ENCODE results near the gene IMMP2L. TPM values are rescaled to one million over a fixed set of nuclear protein-coding genes. Genes with fewer than 3 reads are reported as not detected.

The IMMP2L gene
- total RNA-seq, 1 donor from 2014 or later: 21.5 TPM

- no peaks in the 10 kb centered on the region for H3K79me2 ChIP-seq (ENCODE audit: low read depth)
- no peaks in the 10 kb centered on the region for H3F3A ChIP-seq (ENCODE audit: low read depth)
- DNase-seq (ENCODE audit: low spot score): no peak
- no peak overlapping the region for H3K4me3 ChIP-seq
- no peak overlapping the region for H2AFZ ChIP-seq (replicated peaks)
- no peak overlapping the region for H3K4me2 ChIP-seq
- no peak overlapping the region for H3K27ac ChIP-seq
- H3K27ac Mint-ChIP-seq: no peak overlapping the region
- no peaks in the 10 kb centered on the region for H3K9me3 ChIP-seq (ENCODE audit: low read depth)
- no peak overlapping the region for H3K4me3 Mint-ChIP-seq
- H3K4me1 ChIP-seq: no peaks in the 10 kb centered on the region
- peaks cover 19% of the 10 kb centered on the region for H3K9me3 Mint-ChIP-seq
- H3K4me1 Mint-ChIP-seq: no peaks in the 10 kb centered on the region
- TF ChIP-seq EZH2phosphoT487 (IDR thresholded peaks at IDR 0.05): no peak
- TF ChIP-seq EZH2 (IDR thresholded peaks at IDR 0.05): no peak
- TF ChIP-seq, protein P1, sequence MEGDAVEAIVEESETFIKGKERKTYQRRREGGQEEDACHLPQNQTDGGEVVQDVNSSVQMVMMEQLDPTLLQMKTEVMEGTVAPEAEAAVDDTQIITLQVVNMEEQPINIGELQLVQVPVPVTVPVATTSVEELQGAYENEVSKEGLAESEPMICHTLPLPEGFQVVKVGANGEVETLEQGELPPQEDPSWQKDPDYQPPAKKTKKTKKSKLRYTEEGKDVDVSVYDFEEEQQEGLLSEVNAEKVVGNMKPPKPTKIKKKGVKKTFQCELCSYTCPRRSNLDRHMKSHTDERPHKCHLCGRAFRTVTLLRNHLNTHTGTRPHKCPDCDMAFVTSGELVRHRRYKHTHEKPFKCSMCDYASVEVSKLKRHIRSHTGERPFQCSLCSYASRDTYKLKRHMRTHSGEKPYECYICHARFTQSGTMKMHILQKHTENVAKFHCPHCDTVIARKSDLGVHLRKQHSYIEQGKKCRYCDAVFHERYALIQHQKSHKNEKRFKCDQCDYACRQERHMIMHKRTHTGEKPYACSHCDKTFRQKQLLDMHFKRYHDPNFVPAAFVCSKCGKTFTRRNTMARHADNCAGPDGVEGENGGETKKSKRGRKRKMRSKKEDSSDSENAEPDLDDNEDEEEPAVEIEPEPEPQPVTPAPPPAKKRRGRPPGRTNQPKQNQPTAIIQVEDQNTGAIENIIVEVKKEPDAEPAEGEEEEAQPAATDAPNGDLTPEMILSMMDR (IDR thresholded peaks at IDR 0.05): no peak
- no peaks in the 10 kb centered on the region for H3K27me3 Mint-ChIP-seq (ENCODE audit: insufficient read depth, low read depth)
- no peaks in the 10 kb centered on the region for H4K20me1 ChIP-seq (ENCODE audit: low read depth)
- no peaks in the 10 kb centered on the region for H3K36me3 Mint-ChIP-seq
- no peaks in the 10 kb centered on the region for H3K36me3 ChIP-seq
- no peak overlapping the region for H3K9ac ChIP-seq
- H3K27me3 ChIP-seq: no peaks in the 10 kb centered on the region
Observed at GRCh38 chr7:111498391-111499007, 63.8 kb downstream of the IMMP2L start.

DNA sequence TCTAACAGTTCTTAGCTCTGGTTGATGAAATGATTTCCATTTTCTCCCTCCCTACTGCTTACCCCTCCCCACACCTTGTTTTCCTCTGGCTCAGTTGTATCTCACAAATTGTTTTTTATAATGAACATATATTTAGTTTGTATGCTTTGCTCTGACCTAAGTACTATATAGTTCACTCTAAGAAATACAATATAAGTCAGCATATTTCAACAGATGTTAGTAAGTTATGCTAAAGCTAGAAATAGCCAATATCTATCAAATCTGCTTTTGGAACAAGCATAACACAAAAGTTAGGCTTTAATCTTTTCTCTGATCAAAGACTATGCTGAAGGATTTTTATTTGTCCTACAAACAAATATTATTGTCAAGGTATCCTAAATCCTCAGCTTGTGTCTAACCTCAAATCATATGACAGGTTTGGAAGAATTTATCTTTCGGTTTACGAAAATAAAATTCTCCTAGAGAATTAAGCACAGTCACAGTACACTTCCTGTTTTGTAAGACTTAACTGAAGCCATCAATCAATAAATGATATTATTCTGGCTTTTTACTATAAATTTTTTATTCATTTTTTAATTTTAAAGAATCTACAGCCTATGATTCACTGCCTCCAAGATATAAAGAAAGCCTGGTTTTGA, 67.0 kb downstream of the IMMP2L start:
- Histone ChIP-seq H2AFZ (replicated peaks) (no peak overlapping the region), H4K20me1 (ENCODE audit: low read depth) (no peaks in the 10 kb centered on the region), H3K9ac (no peak overlapping the region), H3K79me2 (ENCODE audit: low read depth) (no peaks in the 10 kb centered on the region), H3K4me2 (no peak overlapping the region), H3K4me3 (no peak overlapping the region), H3K4me1 (no peaks in the 10 kb centered on the region), H3K27ac (no peak overlapping the region), H3F3A (ENCODE audit: low read depth) (no peaks in the 10 kb centered on the region), H3K36me3 (no peaks in the 10 kb centered on the region), H3K27me3 (no peaks in the 10 kb centered on the region), H3K9me3 (ENCODE audit: low read depth) (no peaks in the 10 kb centered on the region)
- no peaks in the 10 kb centered on the region for H3K27me3 Mint-ChIP-seq (ENCODE audit: insufficient read depth, low read depth)
- no peak for DNase-seq (ENCODE audit: low spot score)
- H3K9me3 Mint-ChIP-seq: peaks cover 13% of the 10 kb centered on the region
- no peak overlapping the region for H3K27ac Mint-ChIP-seq
- no peaks in the 10 kb centered on the region for H3K36me3 Mint-ChIP-seq
- no peaks in the 10 kb centered on the region for H3K4me1 Mint-ChIP-seq
- H3K4me3 Mint-ChIP-seq: no peak overlapping the region
- TF ChIP-seq, protein P1 (IDR thresholded peaks at IDR 0.05): no peak
- TF ChIP-seq EZH2 (IDR thresholded peaks at IDR 0.05): no peak
- TF ChIP-seq EZH2phosphoT487 (IDR thresholded peaks at IDR 0.05): no peak

DNA sequence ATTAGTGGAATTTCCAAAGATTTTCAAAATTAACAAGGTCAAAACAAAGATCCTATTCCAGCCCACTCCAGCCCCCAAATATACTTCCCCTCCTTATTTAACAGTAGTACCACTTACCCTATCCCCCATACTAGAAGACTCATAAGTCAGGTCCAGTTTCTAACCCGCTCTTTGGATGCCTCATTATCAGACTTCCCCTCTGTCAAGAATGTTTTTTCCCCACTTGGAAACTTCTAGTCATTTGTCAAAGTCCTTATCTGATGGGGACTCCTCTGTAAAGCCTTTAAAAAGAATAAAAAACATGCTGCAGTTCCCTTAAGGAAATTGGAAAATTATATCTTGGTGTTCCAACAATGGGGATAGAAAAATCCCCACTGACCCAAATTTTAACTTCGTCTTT, 70.1 kb downstream of the IMMP2L start:
- no peaks in the 10 kb centered on the region for H3K36me3 ChIP-seq
- Mint-ChIP-seq H3K27ac (no peak overlapping the region), H3K4me1 (no peaks in the 10 kb centered on the region)

More for the DNA sequence above, 70.1 kb downstream of the IMMP2L start:
- no peak overlapping the region for H2AFZ ChIP-seq (replicated peaks)
- H3K36me3 Mint-ChIP-seq: peaks cover 2% of the 10 kb centered on the region
- no peaks in the 10 kb centered on the region for H3F3A ChIP-seq (ENCODE audit: low read depth)
- H3K79me2 ChIP-seq (ENCODE audit: low read depth): no peaks in the 10 kb centered on the region
- no peaks in the 10 kb centered on the region for H3K9me3 Mint-ChIP-seq
- TF ChIP-seq EZH2 (IDR thresholded peaks at IDR 0.05): no peak
- no peaks in the 10 kb centered on the region for H3K4me1 ChIP-seq
- H3K4me3 ChIP-seq: no peak overlapping the region
- H3K27me3 Mint-ChIP-seq (ENCODE audit: insufficient read depth, low read depth): no peaks in the 10 kb centered on the region
- no peaks in the 10 kb centered on the region for H3K27me3 ChIP-seq
- no peak overlapping the region for H3K9ac ChIP-seq
- H3K4me2 ChIP-seq: no peak overlapping the region
- no peak overlapping the region for H3K27ac ChIP-seq
- H3K9me3 ChIP-seq (ENCODE audit: low read depth): no peaks in the 10 kb centered on the region
- no peak for DNase-seq (ENCODE audit: low spot score)
- H4K20me1 ChIP-seq (ENCODE audit: low read depth): no peaks in the 10 kb centered on the region
- no peak overlapping the region for H3K4me3 Mint-ChIP-seq
